RPMI8226 (cell line): Measurements from ENCODE around the gene TLE5.
"Not testable (repeated sequence)": the region's sequence is repeated elsewhere in the genome, so short reads cannot be mapped to it uniquely, and the experiment has no call there.

Experiments used
- DNase-seq: peaks from one replicate; pipeline ENCODE4 v3.0.0-alpha.2; 2015

Gene TLE5

GRCh38 chr19:3096267-3096901 is 34.1 kb upstream of the TLE5 start:
- DNase-seq: no peak

GRCh38 chr19:3095441-3096191 is 33.3 kb upstream of the TLE5 start:
- no peak for DNase-seq

- peak; percentile 67 for DNase-seq
Measured at GRCh38 chr19:3094601-3095440, 32.5 kb upstream of the TLE5 start.

GRCh38 chr19:3089299-3089855 is 27.1 kb upstream of the TLE5 start:
- DNase-seq: not testable (repeated sequence)

- DNase-seq: no peak
Measured at GRCh38 chr19:3087769-3088168, 25.5 kb upstream of the TLE5 start.

GRCh38 chr19:3084943-3085342 is 22.6 kb upstream of the TLE5 start:
- no peak for DNase-seq

GRCh38 chr19:3083964-3084363 is 21.7 kb upstream of the TLE5 start:
- DNase-seq: no peak

GRCh38 chr19:3082331-3082730 is 20.0 kb upstream of the TLE5 start:
- DNase-seq: no peak

GRCh38 chr19:3080286-3080685 is 18.0 kb upstream of the TLE5 start:
- DNase-seq: no peak

- DNase-seq: no peak
Measured at GRCh38 chr19:3079578-3079977, 17.3 kb upstream of the TLE5 start.

GRCh38 chr19:3075605-3076431 is 13.5 kb upstream of the TLE5 start:
- DNase-seq: peak; percentile 59

GRCh38 chr19:3073931-3074595 is 11.8 kb upstream of the TLE5 start:
- DNase-seq: peak; percentile 35

- no peak for DNase-seq
Measured at GRCh38 chr19:3073159-3073563, 10.9 kb upstream of the TLE5 start.

GRCh38 chr19:3071768-3072167 is 9.5 kb upstream of the TLE5 start:
- no peak for DNase-seq

- no peak for DNase-seq
Measured at GRCh38 chr19:3068071-3068470, 5.8 kb upstream of the TLE5 start.

GRCh38 chr19:3067563-3067962 is 5.3 kb upstream of the TLE5 start:
- DNase-seq: no peak

- no peak for DNase-seq
Measured at GRCh38 chr19:3066482-3067049, 4.3 kb upstream of the TLE5 start.

GRCh38 chr19:3065675-3066357 is 3.5 kb upstream of the TLE5 start:
- peak; percentile 21 for DNase-seq

GRCh38 chr19:3064011-3064330 is 1.7 kb upstream of the TLE5 start:
- no peak for DNase-seq

- peak; percentile 25 for DNase-seq
Measured at GRCh38 chr19:3061182-3062161, 823 bp downstream of the TLE5 start.
